ENCODE measurements around the gene EFNB2. TPM values are rescaled to one million over a fixed set of nuclear protein-coding genes. Genes with fewer than 3 reads are reported as not detected.

Gene EFNB2
- total RNA-seq, 1 donor from 2014 or later = 14.6 TPM

DNA sequence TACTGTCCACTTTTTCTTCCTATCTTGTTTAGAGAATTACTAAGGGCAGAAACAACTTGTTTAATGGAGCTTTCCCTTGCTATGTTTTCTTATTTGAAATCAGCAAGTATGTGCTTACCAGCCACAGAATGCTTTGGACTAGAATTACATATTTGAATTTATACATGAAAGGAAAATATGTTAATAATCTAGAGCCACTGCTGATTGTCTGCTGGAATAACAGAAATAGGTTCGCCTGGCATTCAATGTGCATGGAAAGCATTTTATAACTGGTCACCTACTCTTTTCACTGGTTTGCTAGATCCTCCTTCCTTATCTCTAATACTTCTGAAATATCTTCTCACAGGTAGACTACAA lies 8.0 kb downstream of the EFNB2 start:
- no peaks in the 10 kb centered on the region for H3K27me3 ChIP-seq (ENCODE audit: control insufficient read depth in 3 of 3, insufficient read depth in 3 of 3, low read length in 3 of 3)
- no peak overlapping the region for H3K27ac ChIP-seq (ENCODE audit: low read depth, low read length)
- no peak overlapping the region for H3K9ac ChIP-seq (ENCODE audit: low read depth in 1 of 3, low read length in 3 of 3)
- H3K9me3 ChIP-seq (ENCODE audit: control insufficient read depth in 3 of 3, low read length in 3 of 3) = no peaks in the 10 kb centered on the region
- H3K4me3 ChIP-seq (ENCODE audit: low read length in 3 of 3) = no peak overlapping the region
- H3K4me1 ChIP-seq (ENCODE audit: control insufficient read depth in 3 of 3, insufficient read depth in 3 of 3, low read length in 3 of 3) = peaks cover 2 to 11% (median 8%) of the 10 kb centered on the region in 3 donors
- H3K36me3 ChIP-seq (ENCODE audit: control insufficient read depth in 3 of 3, insufficient read depth in 3 of 3, low read length in 3 of 3) = no peaks in the 10 kb centered on the region

DNA sequence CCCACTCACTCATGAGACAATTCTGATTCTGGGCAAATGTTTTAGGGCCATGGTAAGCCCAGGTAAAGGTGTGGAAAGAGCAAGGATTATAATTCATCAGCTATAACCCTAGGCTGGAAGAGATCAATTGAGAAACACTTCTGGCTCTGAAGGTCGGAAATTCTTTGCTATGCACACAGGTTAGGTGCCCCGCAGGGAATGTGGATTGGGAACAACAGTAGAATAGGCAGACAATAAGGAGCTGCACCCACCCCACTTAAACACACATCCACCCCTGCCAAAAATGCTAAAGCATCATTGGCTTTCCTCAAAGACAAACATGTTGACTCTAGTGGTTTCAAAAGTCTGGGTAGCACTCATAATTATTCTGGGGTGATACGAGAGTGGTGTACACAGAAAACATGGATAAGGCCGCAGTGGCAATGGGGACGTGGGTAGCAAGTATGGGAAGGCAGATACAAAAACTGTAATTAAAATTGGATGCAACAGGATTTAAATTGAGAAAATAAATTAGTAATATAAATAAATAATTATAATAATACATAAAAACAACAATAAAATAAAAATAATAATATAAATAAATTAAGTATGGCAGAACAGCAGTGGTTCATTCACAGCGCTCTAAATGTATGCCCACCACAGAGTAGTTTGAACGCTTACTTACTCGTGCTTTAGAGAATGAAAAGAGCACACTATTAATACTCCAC lies 8.6 kb downstream of the EFNB2 start:
- Histone ChIP-seq H3K9me3 (ENCODE audit: control insufficient read depth in 3 of 3, low read length in 3 of 3) (no peaks in the 10 kb centered on the region), H3K9ac (ENCODE audit: low read depth in 1 of 3, low read length in 3 of 3) (no peak overlapping the region), H3K36me3 (ENCODE audit: control insufficient read depth in 3 of 3, insufficient read depth in 3 of 3, low read length in 3 of 3) (no peaks in the 10 kb centered on the region), H3K27ac (ENCODE audit: low read depth, low read length) (no peak overlapping the region), H3K4me3 (ENCODE audit: low read length in 3 of 3) (no peak overlapping the region), H3K4me1 (ENCODE audit: control insufficient read depth in 3 of 3, insufficient read depth in 3 of 3, low read length in 3 of 3) (peaks cover 0 to 10% (median 8%) of the 10 kb centered on the region in 3 donors), H3K27me3 (ENCODE audit: control insufficient read depth in 3 of 3, insufficient read depth in 3 of 3, low read length in 3 of 3) (no peaks in the 10 kb centered on the region)

DNA sequence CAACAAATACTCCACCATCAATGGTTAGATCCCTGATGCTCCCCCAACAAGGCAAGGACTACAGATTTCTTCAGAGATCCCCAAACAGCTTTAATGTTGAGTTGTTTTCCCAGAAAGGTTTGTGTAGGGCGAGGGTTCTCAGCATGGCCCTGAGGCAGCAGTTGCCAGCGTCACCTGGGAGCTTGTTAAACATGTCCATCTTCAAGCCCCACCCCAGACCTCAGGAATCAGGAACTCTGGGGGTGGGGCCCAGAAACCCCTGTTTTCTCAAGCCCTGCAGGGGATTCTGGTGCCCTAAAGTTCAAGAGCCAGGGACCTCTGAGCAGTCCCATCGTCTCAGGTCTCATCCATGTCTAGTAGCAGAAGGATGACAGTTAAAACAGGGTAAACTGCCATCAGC lies 9.6 kb downstream of the EFNB2 start:
- Histone ChIP-seq H3K27me3 (ENCODE audit: control insufficient read depth in 3 of 3, insufficient read depth in 3 of 3, low read length in 3 of 3) (no peaks in the 10 kb centered on the region), H3K27ac (ENCODE audit: low read depth, low read length) (no peak overlapping the region), H3K9me3 (ENCODE audit: control insufficient read depth in 3 of 3, low read length in 3 of 3) (no peaks in the 10 kb centered on the region), H3K36me3 (ENCODE audit: control insufficient read depth in 3 of 3, insufficient read depth in 3 of 3, low read length in 3 of 3) (no peaks in the 10 kb centered on the region), H3K4me3 (ENCODE audit: low read length in 3 of 3) (no peak overlapping the region), H3K4me1 (ENCODE audit: control insufficient read depth in 3 of 3, insufficient read depth in 3 of 3, low read length in 3 of 3) (peaks cover 0 to 16% (median 8%) of the 10 kb centered on the region in 3 donors), H3K9ac (ENCODE audit: low read depth in 1 of 3, low read length in 3 of 3) (no peak overlapping the region)

DNA sequence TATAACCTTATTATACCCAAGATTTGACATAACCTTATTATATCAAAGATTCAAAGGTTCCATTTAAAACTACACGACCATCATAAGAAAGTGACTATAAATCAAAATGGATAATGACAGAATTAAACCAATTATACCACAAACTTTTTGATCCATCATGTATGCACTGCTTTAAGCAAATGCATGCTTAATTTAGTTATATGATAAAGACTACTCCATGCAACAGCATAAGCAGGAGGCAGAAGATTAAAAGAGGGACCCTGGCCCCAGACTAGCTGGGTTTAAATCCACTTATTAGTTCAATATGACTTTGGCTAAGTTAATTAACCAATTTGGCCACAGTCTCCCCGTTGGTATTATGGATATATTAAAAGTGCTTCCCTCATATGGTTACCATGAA lies 11.4 kb downstream of the EFNB2 start:
- Histone ChIP-seq H3K4me3 (ENCODE audit: low read length in 3 of 3) (no peak overlapping the region), H3K36me3 (ENCODE audit: control insufficient read depth in 3 of 3, insufficient read depth in 3 of 3, low read length in 3 of 3) (no peaks in the 10 kb centered on the region), H3K9ac (ENCODE audit: low read depth in 1 of 3, low read length in 3 of 3) (no peak overlapping the region), H3K27ac (ENCODE audit: low read depth, low read length) (no peak overlapping the region), H3K9me3 (ENCODE audit: control insufficient read depth in 3 of 3, low read length in 3 of 3) (no peaks in the 10 kb centered on the region), H3K4me1 (ENCODE audit: control insufficient read depth in 3 of 3, insufficient read depth in 3 of 3, low read length in 3 of 3) (peaks cover 2 to 18% (median 12%) of the 10 kb centered on the region in 3 donors), H3K27me3 (ENCODE audit: control insufficient read depth in 3 of 3, insufficient read depth in 3 of 3, low read length in 3 of 3) (no peaks in the 10 kb centered on the region)

DNA sequence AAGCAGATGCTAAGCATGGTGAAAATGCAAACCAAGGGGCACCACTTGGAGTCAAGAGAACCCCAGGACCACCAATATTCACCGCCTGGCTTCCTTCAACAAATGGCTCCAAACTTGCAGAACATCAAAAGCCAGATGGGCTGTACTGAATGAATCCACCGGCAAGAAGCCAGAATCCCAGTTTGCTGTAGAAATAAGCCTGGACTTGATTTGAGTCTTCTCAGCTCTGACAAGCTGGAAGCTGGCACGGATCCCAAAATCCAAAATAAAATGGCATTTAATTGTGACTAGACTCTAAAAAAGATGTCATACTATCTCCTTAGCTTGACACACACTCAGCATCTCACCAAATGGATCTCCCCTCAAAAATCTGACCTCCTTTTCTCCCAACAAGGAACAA lies 11.9 kb downstream of the EFNB2 start:
- no peak overlapping the region for H3K4me3 ChIP-seq (ENCODE audit: low read length in 3 of 3)
- no peak overlapping the region for H3K27ac ChIP-seq (ENCODE audit: low read depth, low read length)
- H3K27me3 ChIP-seq (ENCODE audit: control insufficient read depth in 3 of 3, insufficient read depth in 3 of 3, low read length in 3 of 3) = no peaks in the 10 kb centered on the region
- no peak overlapping the region for H3K9ac ChIP-seq (ENCODE audit: low read depth in 1 of 3, low read length in 3 of 3)
- no peaks in the 10 kb centered on the region for H3K36me3 ChIP-seq (ENCODE audit: control insufficient read depth in 3 of 3, insufficient read depth in 3 of 3, low read length in 3 of 3)
- H3K4me1 ChIP-seq (ENCODE audit: control insufficient read depth in 3 of 3, insufficient read depth in 3 of 3, low read length in 3 of 3) = peaks cover 2 to 19% (median 12%) of the 10 kb centered on the region in 3 donors
- H3K9me3 ChIP-seq (ENCODE audit: control insufficient read depth in 3 of 3, low read length in 3 of 3) = no peaks in the 10 kb centered on the region

DNA sequence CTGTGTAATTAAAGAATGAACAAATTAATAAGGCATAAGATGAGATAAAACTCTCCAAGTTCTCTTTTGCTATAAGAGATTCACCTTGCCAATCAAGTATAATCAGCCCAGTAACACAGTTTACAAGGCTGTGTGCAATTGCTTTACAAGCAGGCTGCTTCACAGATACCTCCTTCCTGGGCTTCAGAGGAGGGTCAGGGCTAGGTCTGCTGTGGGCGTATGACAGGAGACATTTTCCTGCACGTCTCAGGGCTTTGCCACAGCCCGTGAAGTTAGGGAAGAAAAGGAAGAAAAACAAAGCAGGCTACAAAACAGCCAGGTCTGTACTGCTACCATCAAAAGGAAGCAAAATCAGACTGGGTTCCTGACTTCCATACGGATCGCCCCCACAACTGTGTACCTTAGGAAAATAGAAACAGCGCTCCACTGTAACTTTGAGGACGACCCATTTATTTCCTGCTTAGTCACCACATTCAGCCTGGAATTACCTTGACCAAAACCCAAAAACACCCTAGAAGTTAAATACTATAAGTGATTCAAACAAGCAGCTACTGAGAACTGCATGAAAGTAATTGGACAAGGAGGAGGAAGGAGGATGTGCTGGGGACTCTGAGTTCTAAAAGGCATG lies 12.4 kb downstream of the EFNB2 start:
- Histone ChIP-seq H3K27me3 (ENCODE audit: control insufficient read depth in 3 of 3, insufficient read depth in 3 of 3, low read length in 3 of 3) (no peaks in the 10 kb centered on the region), H3K4me1 (ENCODE audit: control insufficient read depth in 3 of 3, insufficient read depth in 3 of 3, low read length in 3 of 3) (peaks cover 2 to 21% (median 12%) of the 10 kb centered on the region in 3 donors), H3K27ac (ENCODE audit: low read depth, low read length) (no peak overlapping the region), H3K9ac (ENCODE audit: low read depth in 1 of 3, low read length in 3 of 3) (no peak overlapping the region), H3K4me3 (ENCODE audit: low read length in 3 of 3) (no peak overlapping the region), H3K9me3 (ENCODE audit: control insufficient read depth in 3 of 3, low read length in 3 of 3) (no peaks in the 10 kb centered on the region), H3K36me3 (ENCODE audit: control insufficient read depth in 3 of 3, insufficient read depth in 3 of 3, low read length in 3 of 3) (no peaks in the 10 kb centered on the region)

DNA sequence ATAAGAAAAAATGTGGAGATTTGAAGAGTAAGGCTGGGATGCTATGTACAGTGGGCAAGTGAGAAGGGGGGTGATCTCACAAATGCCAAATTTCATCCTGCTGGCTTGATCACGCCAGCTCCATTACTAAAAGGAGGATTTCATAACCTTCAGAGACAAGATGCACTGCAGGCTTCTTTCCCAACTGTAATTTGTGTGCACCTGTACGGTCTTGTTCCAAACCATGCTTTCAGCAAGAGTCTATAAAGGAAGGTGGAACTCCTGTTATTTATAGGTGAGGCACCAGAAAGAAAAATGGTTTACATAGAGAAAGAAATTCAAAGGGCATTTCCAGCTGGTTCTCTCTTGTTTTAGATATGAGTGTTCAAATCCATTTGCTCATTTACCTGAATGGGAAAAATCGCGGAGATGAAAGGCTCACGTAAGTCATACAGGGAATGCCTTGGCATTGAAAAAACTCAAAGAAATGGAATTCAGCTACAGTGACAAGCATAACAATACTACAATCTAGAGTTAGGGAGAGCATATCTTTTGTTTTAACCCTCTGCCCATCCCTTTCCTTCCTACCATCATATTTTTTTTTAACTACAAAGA lies 13.3 kb downstream of the EFNB2 start:
- no peak overlapping the region for H3K27ac ChIP-seq (ENCODE audit: low read depth, low read length)
- H3K4me1 ChIP-seq (ENCODE audit: control insufficient read depth in 3 of 3, insufficient read depth in 3 of 3, low read length in 3 of 3) = peaks cover 2 to 21% (median 12%) of the 10 kb centered on the region in 3 donors
- H3K27me3 ChIP-seq (ENCODE audit: control insufficient read depth in 3 of 3, insufficient read depth in 3 of 3, low read length in 3 of 3) = no peaks in the 10 kb centered on the region
- no peaks in the 10 kb centered on the region for H3K36me3 ChIP-seq (ENCODE audit: control insufficient read depth in 3 of 3, insufficient read depth in 3 of 3, low read length in 3 of 3)
- no peaks in the 10 kb centered on the region for H3K9me3 ChIP-seq (ENCODE audit: control insufficient read depth in 3 of 3, low read length in 3 of 3)
- H3K9ac ChIP-seq (ENCODE audit: low read depth in 1 of 3, low read length in 3 of 3) = no peak overlapping the region
- H3K4me3 ChIP-seq (ENCODE audit: low read length in 3 of 3) = no peak overlapping the region

DNA sequence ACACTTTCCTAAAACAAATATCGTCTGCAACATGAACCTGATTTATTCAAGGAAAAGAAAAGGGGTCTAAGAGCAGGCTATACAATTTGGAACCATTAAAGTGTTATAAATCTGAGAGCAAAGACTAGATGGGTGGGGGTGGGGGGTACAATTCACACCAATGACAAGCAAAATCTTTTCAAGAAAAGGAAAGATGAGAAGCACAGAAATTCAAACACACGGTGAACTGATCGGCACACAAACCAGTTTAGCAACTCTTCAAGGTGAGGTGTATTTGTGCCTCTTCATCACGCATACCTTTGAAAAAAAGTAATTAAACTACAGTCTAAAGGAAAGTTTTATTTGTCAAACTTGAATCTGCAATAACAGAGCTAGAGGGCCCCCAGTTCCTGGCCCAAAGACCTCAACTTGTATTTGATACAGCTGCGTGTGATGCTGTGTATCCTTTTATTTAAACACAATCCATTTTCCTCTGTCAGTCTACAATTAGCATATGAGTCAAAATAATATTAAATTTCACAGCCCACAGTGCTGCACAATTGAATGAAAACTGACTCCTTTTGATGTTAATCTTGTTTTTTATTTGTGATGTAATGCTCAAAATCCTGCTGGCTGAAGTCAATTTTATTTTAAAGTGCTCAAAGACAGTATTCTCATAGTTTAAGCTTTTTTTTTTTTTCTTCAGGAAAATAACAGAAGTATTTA lies 14.2 kb downstream of the EFNB2 start:
- Histone ChIP-seq H3K9ac (ENCODE audit: low read depth in 1 of 3, low read length in 3 of 3) (no peak overlapping the region), H3K4me1 (ENCODE audit: control insufficient read depth in 3 of 3, insufficient read depth in 3 of 3, low read length in 3 of 3) (peaks cover 4 to 22% (median 12%) of the 10 kb centered on the region in 3 donors), H3K27ac (ENCODE audit: low read depth, low read length) (no peak overlapping the region), H3K9me3 (ENCODE audit: control insufficient read depth in 3 of 3, low read length in 3 of 3) (no peaks in the 10 kb centered on the region), H3K27me3 (ENCODE audit: control insufficient read depth in 3 of 3, insufficient read depth in 3 of 3, low read length in 3 of 3) (no peaks in the 10 kb centered on the region), H3K4me3 (ENCODE audit: low read length in 3 of 3) (no peak overlapping the region), H3K36me3 (ENCODE audit: control insufficient read depth in 3 of 3, insufficient read depth in 3 of 3, low read length in 3 of 3) (no peaks in the 10 kb centered on the region)

DNA sequence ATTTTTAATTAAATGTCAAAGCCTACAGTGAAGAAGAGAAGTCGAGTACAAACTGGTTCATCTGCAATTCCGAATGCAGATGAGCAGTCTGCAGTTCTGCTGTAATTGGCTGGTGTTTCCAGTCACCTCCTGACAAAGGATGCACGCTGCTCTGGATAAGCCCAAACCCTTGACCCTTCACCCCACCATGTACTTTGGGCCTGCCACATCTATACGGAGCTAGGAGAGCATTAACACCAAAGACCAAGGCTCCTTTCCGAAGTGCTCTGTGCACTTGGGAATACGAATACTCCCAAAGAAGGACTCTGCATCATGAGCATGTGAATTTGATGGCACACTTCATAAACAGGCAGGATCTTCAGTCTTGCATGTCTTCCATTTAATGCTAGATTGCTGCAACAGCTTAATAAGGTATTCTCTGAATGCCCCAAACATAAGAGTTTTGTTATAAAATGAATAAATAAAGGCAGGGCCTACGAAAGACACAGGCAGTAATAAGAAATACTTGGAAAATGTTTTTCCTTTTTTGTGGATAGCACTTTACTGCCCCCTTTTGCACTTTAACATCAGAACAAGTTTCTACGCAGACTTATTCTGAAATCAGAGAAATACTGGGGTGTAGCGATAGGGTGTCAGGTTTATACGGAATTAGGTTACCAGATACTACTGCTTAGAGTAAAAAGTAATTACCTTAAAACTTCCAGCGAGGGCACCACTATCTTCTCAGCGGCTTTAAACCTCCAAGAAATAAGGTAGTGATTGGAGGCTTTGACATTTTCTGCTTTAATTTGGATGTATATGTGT lies 15.0 kb downstream of the EFNB2 start:
- Histone ChIP-seq H3K9ac (ENCODE audit: low read depth in 1 of 3, low read length in 3 of 3) (no peak overlapping the region), H3K9me3 (ENCODE audit: control insufficient read depth in 3 of 3, low read length in 3 of 3) (no peaks in the 10 kb centered on the region), H3K4me3 (ENCODE audit: low read length in 3 of 3) (no peak overlapping the region), H3K27ac (ENCODE audit: low read depth, low read length) (no peak overlapping the region), H3K4me1 (ENCODE audit: control insufficient read depth in 3 of 3, insufficient read depth in 3 of 3, low read length in 3 of 3) (peaks cover 4 to 22% (median 12%) of the 10 kb centered on the region in 3 donors), H3K36me3 (ENCODE audit: control insufficient read depth in 3 of 3, insufficient read depth in 3 of 3, low read length in 3 of 3) (no peaks in the 10 kb centered on the region), H3K27me3 (ENCODE audit: control insufficient read depth in 3 of 3, insufficient read depth in 3 of 3, low read length in 3 of 3) (no peaks in the 10 kb centered on the region)

All from skeletal muscle tissue (tissue), 4 donors.